ENCODE data around the gene ZDHHC22. TPM values are rescaled to one million over a fixed set of nuclear protein-coding genes. Genes with fewer than 3 reads are reported as not detected.

Gene ZDHHC22
- total RNA-seq, 1 donor, result not detected

DNA sequence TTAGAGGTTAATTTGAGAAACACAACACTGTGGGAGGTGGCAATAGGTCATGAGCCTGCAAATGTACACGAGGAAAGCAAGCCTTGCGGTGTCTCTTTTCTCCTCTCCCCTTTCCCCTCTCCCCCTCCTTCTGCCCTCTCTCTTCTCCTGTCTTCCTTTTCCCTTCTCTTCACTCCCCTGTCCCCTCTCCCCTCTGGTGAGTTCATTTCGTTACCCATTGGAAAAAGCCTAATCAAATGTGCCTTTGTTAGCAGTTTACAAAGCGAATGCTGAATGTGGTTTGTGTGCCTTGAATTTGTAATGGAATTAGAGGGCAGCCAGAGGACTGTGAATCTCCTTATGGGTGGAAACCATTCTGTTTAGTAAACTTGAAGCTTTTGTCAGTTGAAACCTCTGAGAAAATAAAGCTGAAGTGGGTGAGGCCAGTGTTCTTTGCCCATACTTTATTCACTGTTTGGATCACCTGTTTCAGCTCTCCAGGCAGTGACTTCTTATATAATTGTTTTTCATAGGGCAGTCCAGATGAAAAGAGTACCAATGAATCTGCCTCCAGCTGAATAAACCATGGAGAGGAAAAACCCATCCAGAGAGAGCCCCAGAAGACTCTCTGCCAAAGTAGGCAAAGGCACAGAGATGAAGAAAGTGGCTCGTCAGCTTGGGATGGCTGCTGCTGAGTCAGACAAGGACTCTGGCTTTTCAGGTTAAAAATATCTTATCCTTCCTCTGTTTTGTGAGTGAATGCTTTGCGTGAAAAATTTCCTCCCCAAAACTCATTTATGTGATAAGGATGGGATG, 36.2 kb downstream of the ZDHHC22 start:
- TF ChIP-seq, protein P1, sequence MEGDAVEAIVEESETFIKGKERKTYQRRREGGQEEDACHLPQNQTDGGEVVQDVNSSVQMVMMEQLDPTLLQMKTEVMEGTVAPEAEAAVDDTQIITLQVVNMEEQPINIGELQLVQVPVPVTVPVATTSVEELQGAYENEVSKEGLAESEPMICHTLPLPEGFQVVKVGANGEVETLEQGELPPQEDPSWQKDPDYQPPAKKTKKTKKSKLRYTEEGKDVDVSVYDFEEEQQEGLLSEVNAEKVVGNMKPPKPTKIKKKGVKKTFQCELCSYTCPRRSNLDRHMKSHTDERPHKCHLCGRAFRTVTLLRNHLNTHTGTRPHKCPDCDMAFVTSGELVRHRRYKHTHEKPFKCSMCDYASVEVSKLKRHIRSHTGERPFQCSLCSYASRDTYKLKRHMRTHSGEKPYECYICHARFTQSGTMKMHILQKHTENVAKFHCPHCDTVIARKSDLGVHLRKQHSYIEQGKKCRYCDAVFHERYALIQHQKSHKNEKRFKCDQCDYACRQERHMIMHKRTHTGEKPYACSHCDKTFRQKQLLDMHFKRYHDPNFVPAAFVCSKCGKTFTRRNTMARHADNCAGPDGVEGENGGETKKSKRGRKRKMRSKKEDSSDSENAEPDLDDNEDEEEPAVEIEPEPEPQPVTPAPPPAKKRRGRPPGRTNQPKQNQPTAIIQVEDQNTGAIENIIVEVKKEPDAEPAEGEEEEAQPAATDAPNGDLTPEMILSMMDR (IDR thresholded peaks at IDR 0.05; ENCODE audit: insufficient read depth, low read length), result no peak
- DNase-seq (ENCODE audit: low read depth), result no peak
- H3K4me3 ChIP-seq (ENCODE audit: low read depth, low read length), result no peak overlapping the region

DNA sequence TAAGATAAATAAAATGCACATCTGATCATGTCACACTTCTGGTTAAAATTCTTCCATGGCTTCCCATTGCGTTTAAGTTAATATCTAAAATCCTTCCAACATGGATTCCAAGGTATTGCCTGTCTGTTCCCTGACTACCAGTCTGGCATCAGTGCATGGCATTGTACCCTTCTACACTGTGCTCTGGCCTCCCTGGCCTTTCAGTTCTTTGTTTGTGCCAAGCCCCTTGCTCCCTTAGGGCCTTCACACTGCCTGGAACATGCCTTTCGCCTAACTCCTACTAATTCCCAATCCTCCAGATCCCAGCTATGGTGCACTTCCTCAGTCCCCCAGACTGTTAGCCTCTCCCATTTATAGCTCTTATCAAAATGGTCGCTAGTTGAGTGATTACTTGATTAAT, 37.2 kb downstream of the ZDHHC22 start:
- TF ChIP-seq, protein P1 (IDR thresholded peaks at IDR 0.05; ENCODE audit: insufficient read depth, low read length), result no peak
- H3K4me3 ChIP-seq (ENCODE audit: low read depth, low read length), result no peak overlapping the region
- DNase-seq (ENCODE audit: low read depth), result no peak

DNA sequence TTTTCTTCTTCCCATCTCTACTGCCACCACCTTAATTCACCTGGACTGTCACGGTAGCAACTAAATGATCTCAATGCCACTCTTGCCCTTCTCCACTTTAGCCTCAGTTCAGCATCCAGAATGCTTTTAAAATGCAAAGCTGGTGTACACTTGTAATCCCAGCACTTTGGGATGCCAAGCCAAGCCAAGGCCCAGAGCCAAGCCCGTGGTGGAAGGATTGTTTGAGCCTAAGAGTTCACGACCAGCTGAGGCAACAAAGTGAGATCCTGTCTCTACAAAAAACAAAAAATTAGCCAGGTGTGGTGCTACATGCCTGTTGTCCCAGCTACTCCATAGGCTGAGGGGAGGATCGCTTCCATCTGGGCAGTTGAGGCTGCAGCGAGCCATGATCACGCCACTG, 37.6 kb downstream of the ZDHHC22 start:
- H3K4me3 ChIP-seq (ENCODE audit: low read depth, low read length), result no peak overlapping the region
- no peak for DNase-seq (ENCODE audit: low read depth)
- TF ChIP-seq, protein P1 (IDR thresholded peaks at IDR 0.05; ENCODE audit: insufficient read depth, low read length), result no peak

DNA sequence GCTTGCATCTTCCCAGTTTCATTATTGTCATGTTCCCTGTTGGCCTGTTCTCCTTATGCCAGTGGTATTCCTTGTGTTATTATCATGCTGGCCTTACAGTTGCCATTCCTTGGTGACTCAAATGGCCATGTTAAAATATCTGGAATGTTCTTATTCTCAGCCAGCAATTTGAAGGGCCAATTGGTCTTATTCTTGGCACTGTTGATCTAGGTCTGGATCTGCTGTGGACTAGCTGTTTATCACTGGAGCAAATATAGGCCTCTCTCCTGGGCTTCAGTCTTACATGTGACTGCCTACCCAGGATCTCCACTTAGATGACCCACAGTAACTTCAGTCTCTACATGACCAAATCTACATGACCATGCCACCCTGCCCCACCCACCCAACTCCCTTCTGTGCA, 38.1 kb downstream of the ZDHHC22 start:
- no peak for DNase-seq (ENCODE audit: low read depth)
- TF ChIP-seq, protein P1 (IDR thresholded peaks at IDR 0.05; ENCODE audit: insufficient read depth, low read length), result no peak
- H3K4me3 ChIP-seq (ENCODE audit: low read depth, low read length), result no peak overlapping the region

DNA sequence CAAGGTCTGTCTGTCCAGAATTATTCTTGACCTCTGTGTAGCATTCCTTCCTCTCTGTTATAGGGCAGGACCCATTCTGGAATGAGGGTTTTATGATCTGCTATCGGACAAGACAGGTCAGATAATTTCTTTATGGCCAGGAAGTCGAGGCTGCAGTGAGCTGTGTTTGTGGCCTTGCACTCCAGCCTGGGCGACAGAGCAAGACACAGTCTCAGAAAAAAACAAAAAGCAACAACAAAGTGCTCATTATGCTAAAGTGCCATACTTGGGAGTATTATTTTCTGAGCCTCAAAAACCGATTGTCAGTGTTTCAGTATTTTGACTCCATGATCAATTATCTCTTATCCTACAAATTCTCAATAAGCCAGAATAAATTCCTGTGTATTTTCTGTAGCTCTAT, 39.4 kb downstream of the ZDHHC22 start:
- no peak overlapping the region for H3K4me3 ChIP-seq (ENCODE audit: low read depth, low read length)
- no peak for DNase-seq (ENCODE audit: low read depth)
- TF ChIP-seq, protein P1 (IDR thresholded peaks at IDR 0.05; ENCODE audit: insufficient read depth, low read length), result no peak

DNA sequence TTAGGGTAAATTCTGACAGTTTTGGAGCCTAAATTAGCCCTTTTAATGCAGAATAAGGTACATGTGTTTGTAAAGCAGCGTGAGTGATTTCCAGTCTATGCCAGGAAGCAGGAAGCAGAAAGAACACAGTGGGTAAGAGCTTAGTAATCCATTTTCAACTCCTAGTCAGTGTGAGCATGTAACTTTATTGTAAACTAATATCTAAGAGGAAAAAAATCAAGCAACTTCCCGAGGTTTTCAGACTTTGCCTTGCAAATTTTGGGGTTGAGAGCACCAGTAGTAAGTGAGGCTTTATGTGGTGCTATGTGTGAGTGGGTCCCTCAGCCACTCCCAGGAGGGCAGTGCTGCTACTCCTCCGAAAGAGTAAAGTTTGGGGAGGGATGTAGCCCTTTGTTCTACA, 40.6 kb downstream of the ZDHHC22 start:
- DNase-seq (ENCODE audit: low read depth), result no peak
- H3K4me3 ChIP-seq (ENCODE audit: low read depth, low read length), result no peak overlapping the region
- TF ChIP-seq, protein P1 (IDR thresholded peaks at IDR 0.05; ENCODE audit: insufficient read depth, low read length), result no peak

Measured in fibroblast of the aortic adventitia (primary cell).